UCSD-AML1 (cell line): Measurements from ENCODE around the gene PPHLN1.
A peak's percentile ranks its signal among the peaks of the same experiment; 100 is the strongest.
"Not testable (repeated sequence)": the region's sequence is repeated elsewhere in the genome, so short reads cannot be mapped to it uniquely, and the experiment has no call there.

Experiments
- DNase-seq: peaks from one replicate; lab custom pipeline; 2025; ENCODE audit not compliant: unreplicated experiment; lab: John Stamatoyannopoulos, UW

The PPHLN1 gene

GRCh38 chr12:42365486-42365885 lies 39.5 kb downstream of the PPHLN1 start:
- DNase-seq = no peak

- DNase-seq = no peak
Observed at GRCh38 chr12:42370013-42370412, 44.0 kb downstream of the PPHLN1 start.

- no peak for DNase-seq
Observed at GRCh38 chr12:42372154-42372791, 46.3 kb downstream of the PPHLN1 start.

GRCh38 chr12:42373669-42374068 lies 47.7 kb downstream of the PPHLN1 start:
- no peak for DNase-seq

GRCh38 chr12:42380733-42381132 lies 54.8 kb downstream of the PPHLN1 start:
- no peak for DNase-seq

- DNase-seq = no peak
Observed at GRCh38 chr12:42382013-42382696, 56.2 kb downstream of the PPHLN1 start.

- DNase-seq = no peak
Observed at GRCh38 chr12:42385326-42385841, 59.4 kb downstream of the PPHLN1 start.

GRCh38 chr12:42386308-42386707 lies 60.3 kb downstream of the PPHLN1 start:
- no peak for DNase-seq

GRCh38 chr12:42388086-42388485 lies 62.1 kb downstream of the PPHLN1 start:
- DNase-seq = not testable (repeated sequence)

- DNase-seq = no peak
Observed at GRCh38 chr12:42394429-42394828, 68.5 kb downstream of the PPHLN1 start.

GRCh38 chr12:42396473-42397259 lies 70.7 kb downstream of the PPHLN1 start:
- DNase-seq = no peak

GRCh38 chr12:42402821-42403411 lies 76.9 kb downstream of the PPHLN1 start:
- DNase-seq = no peak

GRCh38 chr12:42407306-42407705 lies 81.3 kb downstream of the PPHLN1 start:
- no peak for DNase-seq

- DNase-seq = no peak
Observed at GRCh38 chr12:42409471-42409870, 83.5 kb downstream of the PPHLN1 start.

GRCh38 chr12:42410340-42410739 lies 84.4 kb downstream of the PPHLN1 start:
- DNase-seq = no peak

GRCh38 chr12:42420395-42420794 lies 94.4 kb downstream of the PPHLN1 start:
- DNase-seq = no peak

GRCh38 chr12:42421844-42422779 lies 96.1 kb downstream of the PPHLN1 start:
- no peak for DNase-seq

GRCh38 chr12:42422785-42423184 lies 96.8 kb downstream of the PPHLN1 start:
- no peak for DNase-seq

- DNase-seq = peak; percentile 12
Observed at GRCh38 chr12:42426746-42427145, 100.8 kb downstream of the PPHLN1 start.

- no peak for DNase-seq
Observed at GRCh38 chr12:42428850-42429249, 102.9 kb downstream of the PPHLN1 start.
